HG02798 (cell line): ENCODE results near the gene ACP7.
"Not testable (repeated sequence)": the region's sequence is repeated elsewhere in the genome, so short reads cannot be mapped to it uniquely, and the experiment has no call there.

Experiments used
- ATAC-seq: cut with Tn5 transposase; IDR thresholded peaks from one replicate; pipeline ENCODE4 v1.9.1; 2021; ENCODE audit warnings: mild to moderate bottlenecking; ENCODE audit not compliant: unreplicated experiment, poor library complexity

The ACP7 gene

DNA sequence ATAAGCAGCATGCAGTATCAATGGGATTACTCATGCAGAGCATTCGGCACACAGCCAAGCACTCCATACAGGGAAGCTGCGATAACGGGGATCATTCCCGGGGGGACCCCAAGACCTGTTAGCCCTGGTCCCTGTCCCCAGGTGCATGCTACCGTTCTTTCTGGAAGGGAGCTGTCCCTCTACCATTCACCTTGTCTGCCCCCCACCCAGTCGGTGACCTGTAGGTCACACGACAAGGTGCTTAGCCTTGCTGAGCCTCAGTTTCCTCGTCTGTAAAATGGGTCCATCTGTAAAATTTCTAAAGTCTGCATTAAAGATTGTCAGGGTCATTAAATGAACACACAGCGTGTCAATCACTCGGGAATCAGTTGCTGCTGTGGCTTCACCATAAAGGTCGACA, 6.8 kb upstream of the ACP7 start:
- ATAC-seq, result no peak

DNA sequence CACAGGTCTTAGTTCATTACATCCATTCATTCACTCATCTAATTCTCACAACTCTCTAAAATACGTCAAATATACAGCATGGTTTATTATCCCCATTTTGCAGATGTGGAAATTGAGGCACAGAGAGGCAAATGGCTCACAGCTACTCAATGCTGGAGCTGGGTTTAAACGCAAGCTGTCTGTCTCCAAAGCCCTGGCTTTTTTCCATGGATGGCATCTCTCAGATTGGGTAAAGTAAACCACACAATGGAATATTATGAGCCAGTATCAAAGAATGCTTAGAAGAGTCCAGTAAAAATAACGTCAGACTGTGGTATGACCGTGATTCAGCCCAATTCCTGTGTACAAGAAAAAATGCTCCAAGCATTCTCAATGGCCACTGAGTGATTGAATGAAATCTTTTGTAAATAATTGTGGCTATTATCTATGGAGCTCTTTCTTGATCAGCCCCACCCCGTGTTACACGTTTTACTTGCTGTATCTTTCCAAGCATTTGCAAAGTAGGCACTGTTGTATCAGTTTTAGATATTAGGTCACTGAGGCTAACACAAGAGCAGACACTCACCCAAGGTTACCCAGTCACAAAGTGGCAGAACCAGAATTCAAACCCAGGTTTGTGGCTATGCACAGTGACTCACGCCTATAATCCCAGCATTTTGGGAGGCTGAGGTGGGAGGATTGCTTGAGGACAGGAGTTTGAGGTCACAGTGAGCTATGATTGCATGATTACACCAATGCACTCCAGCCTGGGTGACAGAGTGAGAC, 5.5 kb upstream of the ACP7 start:
- no peak for ATAC-seq

DNA sequence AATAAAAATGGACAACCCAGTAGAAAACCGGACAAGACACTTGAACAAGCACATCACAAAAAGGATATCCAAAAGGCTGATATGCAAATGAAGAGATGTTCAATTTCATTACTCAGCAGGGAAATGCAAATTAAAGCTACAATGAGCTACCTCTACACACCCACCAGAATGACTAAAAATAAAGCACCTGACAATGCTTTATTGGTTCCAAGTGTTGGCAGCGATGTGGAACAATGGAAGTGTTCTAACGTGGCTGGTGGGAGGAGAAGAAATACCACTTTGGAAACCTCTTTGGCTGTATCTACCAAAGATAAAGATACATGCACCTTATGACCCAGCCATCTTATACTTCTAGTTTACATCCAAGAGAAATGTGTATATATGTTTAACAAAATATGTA, 3.7 kb upstream of the ACP7 start:
- ATAC-seq, result no peak

DNA sequence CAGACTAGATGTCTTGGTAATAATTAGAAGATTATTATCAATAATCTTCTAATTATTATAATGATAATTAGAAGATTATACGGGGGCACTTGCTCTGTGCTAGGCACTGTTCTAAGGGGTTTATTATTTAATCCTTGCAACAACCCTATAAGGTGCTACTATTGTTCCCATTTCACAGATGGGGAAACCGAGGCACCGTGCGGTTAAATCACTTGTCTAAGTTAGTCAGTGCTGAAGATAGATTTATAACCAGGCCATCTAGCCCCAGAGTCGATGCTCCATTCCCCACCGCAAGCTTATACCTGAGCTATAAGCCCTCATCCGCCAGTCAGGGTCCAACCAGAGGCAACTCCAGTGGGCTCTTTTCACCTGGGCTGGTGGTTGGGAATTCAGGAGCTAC, 2.0 kb upstream of the ACP7 start:
- ATAC-seq, result no peak

DNA sequence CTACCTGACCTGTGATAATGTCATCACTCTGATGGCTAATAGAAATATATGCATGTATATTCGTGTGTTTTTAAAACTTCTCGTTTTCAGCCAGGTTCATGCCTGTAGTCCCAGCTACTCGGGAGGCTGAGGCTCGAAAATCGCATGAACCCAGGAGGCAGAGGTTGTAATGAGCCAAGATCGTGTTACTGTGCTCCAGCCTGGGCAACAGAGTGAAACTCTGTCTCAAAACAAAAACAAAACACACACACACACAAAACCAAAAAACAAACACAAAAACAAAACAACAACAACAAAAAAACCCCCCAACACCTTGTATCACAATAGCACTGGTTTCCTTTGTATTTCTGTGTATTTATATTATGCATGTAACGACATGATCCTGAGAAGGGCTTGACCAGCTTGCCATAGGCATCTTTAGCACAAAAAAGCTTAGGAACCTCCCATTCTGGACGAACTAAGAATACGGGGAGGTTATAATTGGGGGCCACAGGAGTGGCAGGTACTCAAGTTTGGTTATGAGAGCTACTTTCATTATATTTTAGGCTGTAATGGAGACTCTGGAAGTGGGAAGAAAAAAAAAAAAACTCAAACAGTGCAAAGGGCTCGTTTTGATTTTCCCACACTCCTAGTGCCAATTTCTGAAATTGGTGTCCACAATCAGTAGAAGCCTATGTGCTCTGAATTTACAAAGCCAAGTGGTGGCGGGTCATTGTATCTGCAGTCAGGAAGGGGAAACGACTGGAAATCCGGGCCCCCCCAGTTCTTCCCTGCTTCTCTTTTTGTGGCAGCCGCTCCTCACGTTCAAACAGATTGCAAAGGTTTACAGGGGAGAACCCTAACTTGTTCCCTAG, 1.2 kb upstream of the ACP7 start:
- no peak for ATAC-seq

DNA sequence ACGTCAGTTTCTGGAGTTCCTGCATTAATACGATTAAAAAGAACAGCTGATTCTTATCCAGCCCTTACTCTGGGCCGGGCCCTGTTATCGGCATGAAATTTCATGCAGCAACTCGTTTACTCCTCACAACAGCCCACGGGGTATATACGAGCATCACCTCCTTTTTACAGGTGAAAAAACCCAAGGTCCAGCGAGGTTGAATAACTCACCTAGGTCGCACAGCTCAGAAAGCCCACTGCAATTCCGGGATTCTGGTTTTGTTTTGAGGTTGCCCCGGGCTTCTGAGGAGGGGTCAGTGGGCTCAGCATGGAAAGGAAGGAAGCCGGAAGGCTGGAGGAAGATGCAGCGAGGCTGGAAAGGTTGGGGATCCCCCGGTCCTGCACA, 577 bp upstream of the ACP7 start:
- ATAC-seq, result no peak

DNA sequence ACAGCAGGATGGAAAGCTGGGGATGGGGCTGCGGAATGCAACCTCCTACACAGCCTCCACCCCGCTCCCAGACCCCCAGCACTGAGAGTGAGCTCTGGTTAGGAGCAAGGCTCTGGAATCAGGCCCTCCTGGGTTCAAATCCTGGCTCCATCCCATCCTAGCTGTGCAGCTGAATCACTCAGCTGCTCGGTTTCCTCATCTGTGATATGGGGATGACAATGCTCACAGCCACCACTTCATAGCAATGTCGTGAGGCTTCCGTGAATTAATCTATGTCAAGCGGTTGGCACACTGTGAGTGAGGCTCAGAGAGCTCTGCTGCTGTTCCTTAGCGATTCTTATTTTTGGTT, 538 bp downstream of the ACP7 start:
- ATAC-seq, result no peak

DNA sequence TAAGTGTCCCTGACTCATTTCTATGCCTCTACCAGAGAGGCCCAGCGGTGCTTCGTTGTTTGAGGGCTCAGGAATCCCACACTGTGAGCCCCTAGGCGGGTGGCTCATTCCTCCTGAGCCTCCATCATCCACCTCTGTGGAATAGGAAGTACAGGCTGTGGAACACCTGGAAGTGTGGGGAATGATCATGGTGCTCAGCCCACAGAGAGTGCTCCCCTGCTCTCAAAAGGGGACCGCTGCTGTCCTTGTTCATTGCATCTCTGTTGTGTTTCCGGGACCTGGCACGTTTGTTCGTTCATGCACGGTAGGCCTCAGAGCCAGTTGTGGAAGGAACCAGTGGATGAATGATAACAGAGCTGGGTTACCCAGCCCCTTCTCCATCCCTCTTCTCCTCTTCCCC, 1.2 kb downstream of the ACP7 start:
- ATAC-seq, result no peak

DNA sequence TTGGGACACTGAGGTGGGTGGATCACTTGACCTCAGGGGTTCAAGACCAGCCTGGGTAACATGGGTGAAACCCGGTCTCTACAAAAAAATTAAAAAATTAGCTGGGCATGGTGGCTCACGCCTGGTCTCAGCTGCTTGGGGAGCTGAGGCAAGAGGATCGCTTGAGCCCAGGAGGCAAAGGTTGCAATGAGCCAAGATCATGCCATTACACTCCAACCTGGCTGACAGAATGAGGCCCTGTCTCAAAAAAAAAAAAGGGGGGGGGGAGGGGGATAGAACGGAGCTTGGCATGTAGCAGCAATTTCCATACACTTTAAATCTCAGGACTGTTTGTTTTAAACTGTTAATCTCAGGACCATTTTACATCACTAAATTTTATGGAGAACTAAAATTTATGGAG, 2.2 kb downstream of the ACP7 start:
- ATAC-seq, result no peak

DNA sequence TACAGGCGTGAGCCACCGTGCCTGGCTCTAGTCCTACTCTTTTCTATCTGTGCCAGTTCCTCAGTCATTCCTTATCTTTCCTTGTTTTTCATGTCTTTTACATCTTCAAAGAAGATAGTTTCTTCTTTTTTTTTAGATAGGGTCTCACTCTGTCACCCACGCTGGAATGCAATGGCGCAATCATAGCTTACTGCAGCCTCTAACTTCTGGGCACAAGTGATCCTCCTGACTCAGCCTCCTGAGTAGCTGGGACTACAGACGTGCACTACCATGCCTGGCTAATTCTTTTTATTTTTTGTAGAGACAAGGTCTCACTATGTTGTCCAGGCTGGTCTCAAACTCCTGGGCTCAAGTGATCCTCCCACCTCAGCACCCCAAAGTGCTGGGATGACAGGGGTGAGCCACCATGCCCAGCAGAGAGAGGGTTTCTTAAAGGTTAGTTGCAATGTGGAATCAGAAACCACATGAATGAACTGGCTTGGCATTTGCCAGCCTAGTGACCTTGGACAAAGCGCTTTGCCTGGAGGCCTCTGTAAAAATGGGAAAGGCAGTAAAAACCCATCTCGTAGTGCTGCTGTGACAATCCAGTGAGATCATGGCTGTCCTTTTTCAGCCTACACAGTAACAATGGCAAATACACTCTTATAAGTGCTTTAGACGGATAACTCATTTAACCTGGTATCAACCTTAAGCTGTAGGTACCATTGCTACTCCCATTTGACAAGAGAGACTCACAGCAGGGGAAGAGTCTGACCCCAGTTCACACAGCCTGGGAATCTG, 3.9 kb downstream of the ACP7 start:
- ATAC-seq, result no peak

DNA sequence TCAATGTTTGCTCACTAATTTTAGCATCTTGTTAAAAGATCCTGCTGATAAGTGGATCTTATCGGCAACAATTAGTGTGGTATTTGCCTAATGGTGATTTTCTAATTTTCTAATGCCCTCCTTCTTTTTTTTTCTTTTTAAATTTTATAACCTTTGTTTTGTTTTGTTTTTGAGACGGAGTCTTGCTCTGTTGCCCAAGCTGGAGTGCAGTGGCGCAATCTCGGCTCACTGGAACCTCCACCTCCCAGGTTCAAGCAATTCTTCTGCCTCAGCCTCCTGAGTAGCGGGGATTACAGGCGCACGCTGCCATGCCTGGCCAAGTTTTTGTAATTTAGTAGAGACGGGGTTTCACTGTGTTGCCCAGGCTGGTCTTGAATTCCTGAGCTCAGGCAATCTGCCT, 5.8 kb downstream of the ACP7 start:
- ATAC-seq, result not testable (repeated sequence)

DNA sequence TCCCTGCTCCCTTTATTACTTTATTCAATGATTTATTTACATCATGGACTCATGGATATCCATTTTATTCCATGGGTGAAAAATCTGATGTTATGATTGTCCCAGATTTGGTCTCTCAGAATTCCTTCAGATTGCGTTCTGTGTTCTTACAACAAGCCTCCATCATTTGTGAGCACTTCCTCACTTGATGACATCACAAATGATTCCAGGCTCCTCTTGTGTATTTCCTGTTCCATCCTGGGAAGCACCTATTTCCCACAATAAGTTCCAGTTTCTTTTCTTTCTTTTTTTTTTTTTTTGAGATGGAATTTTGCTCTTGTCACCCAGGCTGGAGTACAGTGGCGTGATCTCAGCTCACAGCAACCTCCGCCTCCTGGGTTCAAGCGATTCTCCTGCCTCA, 6.7 kb downstream of the ACP7 start:
- ATAC-seq, result no peak

DNA sequence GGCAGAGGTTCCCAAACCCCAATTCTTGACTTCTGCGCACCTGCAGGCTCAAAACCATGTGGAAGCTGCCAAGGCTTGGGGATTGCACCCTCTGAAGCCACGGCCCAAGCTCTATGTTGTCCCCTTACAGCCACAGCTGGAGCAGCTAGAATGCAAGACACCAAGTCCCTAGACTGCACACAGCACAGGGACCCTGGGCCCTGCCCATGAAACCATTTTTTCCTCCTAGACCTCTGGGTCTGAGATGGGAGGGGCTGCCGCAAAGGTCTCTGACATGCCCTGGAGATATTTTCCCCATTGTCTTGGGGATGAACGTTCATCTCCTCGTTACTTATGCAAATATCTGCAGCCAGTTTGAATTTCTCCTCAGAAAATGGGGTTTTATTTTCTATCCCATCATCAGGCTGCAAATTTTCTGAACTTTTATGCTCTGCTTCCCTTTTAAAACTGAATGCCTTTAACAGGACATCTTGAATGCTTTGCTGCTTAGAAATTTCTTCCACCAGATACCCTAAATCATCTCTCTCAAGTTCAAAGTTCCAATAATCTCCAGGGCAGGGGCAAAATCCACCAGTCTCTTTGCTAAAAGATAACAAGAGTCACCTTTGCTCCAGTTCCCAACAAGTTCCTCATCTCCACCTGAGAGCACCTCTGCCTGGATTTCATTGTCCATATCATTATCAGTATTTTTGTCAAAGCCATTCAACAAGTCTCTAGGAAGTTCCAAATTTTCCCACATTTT, 11.8 kb downstream of the ACP7 start:
- not testable (repeated sequence) for ATAC-seq

DNA sequence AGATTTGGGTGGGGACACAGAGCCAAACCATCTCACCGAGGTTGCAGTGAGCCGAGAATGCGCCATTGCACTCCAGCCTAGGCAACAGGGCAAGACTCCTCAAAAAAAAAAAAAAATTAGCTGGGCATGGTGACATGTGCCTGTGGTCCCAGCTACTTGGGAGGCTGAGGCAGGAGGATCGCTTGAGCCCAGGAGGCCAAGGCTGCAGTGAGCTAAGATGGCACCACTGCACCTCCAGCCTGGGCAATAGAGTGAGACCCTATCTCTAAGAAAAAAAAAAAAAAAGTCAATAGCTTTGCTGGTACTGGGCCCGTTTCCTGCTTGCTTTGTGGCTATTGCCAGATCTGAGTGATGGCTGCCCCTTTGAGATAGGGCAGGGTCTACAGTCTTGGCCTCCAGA, 13.1 kb downstream of the ACP7 start:
- ATAC-seq, result no peak

DNA sequence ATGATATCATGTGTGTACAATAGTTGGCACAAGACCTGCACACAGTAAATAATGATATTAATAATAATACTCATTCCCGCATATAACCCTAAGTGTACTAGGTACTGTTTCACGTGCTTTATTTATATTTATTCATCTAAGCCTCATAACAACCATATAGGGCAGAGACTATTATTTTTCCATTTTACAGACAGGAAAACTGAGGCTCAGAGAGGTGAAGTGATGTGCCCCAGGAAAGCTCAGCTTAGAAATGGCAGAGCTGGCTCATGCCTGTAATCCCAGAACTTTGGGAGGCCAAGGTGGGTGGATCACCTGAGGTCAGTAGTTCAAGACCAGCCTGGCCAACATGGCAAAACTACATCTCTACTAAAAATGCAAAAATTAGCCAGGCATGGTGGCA, 13.6 kb downstream of the ACP7 start:
- no peak for ATAC-seq

DNA sequence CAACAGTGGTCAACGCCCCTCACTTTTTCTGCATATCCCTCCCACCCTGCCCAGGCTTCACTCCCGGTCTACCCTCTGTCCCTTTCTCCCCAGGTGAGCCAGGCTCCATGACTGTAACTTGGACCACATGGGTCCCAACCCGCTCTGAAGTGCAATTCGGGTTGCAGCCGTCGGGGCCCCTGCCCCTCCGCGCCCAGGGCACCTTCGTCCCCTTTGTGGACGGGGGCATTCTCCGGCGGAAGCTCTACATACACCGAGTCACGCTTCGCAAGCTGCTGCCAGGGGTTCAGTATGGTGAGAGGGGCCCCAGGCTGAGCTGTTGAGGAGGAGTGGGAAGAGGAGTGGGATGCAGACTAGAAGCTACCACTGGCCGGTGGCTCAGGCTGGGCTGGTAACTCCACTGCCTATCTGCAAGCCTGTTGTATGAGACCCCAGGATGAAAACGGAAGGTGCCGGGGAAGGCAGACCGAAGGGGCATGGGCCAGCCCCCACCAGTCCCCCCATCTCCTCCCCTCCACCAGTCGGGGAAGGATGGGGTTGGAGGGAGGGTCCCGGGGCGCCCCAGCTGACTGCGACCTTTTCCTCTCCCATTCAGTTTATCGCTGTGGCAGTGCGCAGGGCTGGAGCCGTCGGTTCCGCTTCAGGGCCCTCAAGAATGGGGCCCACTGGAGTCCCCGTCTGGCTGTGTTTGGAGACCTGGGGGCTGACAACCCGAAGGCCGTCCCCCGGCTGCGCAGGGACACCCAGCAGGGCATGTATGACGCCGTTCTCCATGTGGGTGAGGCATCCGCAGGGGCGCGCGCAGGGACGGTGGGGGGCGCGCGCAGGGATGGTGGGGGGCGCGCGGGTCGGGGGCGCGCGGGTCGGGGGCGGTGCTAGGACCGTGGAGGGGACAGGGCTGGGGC, 14.4 kb downstream of the ACP7 start:
- ATAC-seq, result no peak

DNA sequence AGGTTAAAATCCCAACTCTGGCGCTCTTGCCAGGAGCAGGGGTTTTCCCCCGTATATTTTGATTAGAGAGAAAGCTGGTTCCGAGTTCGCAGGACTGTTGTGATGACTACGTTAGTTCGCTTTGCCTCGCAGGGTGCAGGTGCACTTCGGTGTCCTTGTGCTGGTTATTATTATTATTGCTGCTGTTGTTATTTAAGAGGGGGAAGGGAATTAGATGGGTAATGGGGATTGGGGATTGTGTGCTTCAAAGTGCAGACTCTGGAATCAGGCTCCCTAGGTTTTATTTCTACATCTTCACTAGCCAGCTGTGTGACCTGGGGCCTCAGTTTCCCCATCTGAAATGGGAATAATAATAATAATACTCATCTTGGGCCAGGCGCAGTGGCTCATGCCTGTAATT, 15.2 kb downstream of the ACP7 start:
- no peak for ATAC-seq

DNA sequence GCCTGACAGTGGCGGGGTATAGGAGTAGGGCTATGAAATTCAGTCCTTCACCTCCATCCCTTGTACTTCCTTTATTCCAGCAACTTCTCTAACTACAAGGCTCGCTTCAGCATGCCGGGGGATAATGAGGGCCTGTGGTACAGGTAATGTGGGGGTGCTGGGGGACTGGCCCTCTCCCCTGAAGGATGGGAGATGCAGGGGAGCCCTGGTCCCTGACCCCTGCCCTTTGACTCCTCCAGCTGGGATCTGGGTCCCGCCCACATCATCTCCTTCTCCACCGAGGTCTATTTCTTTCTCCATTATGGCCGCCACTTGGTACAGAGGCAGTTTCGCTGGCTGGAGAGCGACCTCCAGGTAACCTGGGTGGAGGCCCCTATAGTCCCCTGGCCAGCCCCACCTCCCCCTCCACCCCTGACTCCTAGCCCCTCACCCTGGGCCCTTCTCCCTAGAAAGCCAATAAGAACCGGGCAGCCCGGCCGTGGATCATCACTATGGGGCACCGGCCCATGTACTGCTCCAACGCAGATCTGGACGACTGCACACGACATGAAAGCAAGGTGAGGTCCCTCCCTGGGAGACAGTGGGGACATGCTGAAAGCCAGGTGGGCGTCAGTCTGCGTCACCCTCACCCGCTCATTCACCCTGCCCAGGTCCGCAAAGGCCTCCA, 16.5 kb downstream of the ACP7 start:
- no peak for ATAC-seq

DNA sequence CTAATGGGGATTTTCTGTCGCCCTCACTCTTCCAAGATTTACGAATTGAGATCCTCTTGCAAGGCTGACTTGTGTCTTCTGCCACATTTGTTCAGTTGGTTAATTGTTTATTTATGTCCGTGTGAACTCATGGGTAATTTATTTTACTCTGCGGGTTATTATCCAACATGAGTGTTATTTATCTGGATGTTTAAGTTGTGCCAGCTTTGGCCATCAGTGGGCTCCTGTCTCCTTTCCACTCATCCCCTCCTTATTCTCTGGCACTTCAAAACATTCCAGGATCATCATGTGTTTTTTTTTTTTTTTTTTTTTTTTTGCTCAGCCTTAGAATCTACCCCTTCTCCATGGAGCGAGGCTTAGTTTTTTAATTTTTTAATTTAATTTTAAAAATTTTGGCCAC, 19.0 kb downstream of the ACP7 start:
- ATAC-seq, result no peak
